Nucleus accumbens (tissue), 56 donors: ENCODE results near the gene PNPLA7.
"Not testable (repeated sequence)": the region's sequence is repeated elsewhere in the genome, so short reads cannot be mapped to it uniquely, and the experiment has no call there.

Experiments
- DNase-seq, 56 donors: peaks; one replicate each; lab custom pipeline; 2025; lab: John Stamatoyannopoulos, UW

Gene PNPLA7

DNA sequence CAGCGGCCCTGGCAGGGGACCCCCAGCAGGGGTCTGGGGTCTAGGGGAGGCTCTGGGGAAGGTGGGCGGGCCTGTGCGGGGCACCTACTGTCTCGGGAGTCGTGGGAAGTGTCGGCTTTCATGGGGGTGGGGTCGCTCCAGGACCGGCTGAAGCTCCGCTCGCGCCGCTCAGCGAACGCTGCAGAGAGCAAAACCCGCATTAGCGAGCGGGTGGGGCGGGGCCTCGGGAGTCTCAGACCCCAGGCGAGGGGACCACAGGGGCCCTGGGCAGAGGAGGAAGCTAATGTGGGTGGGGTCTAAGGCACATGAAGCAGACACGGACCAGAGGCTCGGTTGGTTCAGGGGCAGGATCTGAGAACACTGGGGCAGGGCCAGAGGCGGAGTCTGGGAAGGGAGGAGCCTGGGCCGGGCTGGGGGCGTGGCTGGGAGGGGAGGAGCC is 96.5 kb downstream of the PNPLA7 start:
- DNase-seq, result peak in 14 of 56 donors; percentile 18 to 71 (median 47)

DNA sequence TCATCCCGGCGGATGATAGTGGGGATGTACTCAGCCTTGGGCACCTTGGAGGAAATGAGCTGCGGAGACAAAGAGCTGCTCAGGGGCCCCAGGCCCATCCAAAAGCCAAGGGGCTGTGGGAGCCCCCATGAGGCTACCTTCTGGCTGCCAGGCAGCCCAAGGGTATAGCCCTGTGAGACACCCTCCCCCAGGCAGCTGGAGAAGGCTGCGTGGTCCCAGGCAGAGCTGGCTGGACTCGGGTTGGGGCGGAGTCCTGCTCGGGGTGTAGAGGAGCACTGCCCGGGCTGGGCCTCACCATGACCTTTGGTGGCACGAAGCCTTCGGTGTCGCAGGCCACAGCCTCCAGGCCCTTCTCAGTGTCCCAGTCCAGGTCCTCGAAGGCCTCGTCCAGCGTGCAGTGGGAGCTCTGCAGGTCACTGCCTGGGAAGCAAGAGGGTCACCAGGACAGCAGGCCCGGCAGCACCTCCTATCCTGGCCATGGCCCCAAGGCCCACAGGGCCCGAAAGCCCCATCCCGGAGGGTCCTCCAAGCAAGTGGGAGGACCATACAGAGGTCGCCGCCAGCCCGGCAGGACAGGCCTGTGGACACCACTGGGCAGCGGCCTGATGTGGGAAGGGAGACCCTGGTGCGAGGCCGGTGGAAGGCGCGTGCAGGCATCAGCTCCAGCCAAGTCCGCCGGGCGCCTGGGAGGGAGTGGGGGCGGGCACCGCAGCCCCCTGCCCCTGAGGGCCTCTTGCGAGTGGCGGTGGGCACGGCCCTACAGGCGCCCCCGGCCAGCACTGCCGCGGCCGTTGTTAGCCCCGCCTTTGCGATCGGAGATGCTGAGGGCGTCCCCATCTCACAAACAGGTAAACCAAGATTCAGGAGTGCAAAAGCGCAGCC is 97.2 kb downstream of the PNPLA7 start:
- DNase-seq, result no peak

DNA sequence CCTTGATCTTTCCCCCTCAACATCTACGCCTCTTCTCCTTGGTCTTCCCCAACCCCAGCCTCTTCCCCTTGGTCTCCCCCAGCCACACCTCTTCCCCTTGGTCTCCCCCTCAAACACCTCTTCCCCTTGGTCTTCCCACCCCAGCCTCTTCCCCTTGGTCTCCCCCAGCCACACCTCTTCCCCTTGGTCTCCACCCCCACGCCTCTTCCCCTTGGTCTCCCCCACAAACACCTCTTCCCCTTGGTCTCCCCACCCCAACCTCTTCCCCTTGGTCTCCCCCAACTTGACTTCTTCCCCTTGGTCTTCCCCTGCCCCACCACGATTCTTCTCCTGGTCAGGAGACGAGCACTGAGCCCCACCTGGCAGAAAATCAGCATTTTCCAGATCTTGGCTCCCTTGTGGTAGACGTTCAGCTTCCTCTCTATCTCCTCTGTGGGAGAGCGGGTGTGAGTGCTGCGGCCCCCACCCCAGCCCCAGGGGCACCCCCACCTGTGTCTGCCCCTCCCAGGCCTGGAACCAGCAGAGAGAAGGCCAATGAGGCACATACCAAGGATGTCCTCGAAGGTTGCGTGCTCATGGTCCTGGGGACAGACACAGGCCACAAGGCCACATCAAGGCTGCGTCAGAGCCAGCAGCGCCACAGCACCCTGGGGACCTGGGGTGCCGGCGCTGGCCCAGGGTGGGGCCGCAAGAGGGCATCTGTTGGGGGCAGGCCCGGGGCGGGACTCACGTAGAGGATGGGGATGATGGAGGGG is 98.0 kb downstream of the PNPLA7 start:
- DNase-seq, result no peak

DNA sequence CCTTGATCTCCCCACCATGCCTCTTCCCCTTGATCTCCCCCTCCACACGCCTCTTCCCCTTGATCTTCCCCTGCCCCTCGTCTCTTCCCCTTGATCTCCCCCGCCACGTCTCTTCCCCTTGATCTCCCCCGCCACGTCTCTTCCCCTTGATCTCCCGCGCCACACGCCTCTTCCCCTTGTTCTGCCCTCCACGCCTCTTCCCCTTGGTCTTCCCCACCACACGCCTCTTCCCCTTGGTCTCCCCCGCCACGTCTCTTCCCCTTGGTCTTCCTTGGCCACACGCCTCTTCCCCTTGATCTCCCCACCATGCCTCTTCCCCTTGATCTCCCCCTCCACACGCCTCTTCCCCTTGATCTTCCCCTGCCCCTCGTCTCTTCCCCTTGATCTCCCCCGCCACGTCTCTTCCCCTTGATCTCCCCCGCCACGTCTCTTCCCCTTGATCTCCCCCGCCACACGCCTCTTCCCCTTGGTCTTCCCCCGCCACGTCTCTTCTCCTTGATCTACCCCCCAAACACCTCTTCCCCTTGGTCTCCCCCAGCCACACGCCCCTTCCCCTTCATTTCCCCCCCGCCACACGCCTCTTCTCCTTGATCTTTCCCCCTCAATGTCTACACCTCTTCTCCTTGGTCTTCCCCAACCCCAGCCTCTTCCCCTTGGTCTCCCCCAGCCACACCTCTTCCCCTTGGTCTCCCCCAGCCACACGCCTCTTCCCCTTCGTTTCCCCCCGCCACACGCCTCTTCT is 98.8 kb downstream of the PNPLA7 start:
- DNase-seq, result not testable (repeated sequence)

DNA sequence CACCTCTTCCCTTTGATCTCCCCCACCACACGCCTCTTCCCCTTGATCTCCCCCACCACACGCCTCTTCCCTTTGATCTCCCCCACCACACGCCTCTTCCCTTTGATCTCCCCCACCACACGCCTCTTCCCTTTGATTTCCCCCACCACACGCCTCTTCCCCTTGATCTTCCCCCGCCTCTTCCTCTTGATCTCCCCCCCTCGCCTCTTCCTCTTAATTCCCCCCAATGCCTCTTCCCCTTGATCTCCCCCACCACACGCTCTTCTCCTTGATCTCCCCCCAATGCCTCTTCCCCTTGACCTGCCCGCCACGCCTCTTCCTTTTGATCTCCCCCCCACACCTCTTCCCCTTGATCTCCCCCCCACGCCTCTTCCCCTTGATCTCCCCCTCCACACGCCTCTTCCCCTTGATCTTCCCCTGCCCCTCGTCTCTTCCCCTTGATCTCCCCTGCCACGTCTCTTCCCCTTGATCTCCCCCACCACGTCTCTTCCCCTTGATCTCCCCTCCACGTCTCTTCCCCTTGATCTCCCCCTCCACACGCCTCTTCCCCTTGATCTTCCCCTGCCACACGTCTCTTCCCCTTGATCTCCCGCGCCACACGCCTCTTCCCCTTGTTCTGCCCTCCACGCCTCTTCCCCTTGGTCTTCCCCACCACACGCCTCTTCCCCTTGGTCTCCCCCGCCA is 99.5 kb downstream of the PNPLA7 start:
- not testable (repeated sequence) for DNase-seq

DNA sequence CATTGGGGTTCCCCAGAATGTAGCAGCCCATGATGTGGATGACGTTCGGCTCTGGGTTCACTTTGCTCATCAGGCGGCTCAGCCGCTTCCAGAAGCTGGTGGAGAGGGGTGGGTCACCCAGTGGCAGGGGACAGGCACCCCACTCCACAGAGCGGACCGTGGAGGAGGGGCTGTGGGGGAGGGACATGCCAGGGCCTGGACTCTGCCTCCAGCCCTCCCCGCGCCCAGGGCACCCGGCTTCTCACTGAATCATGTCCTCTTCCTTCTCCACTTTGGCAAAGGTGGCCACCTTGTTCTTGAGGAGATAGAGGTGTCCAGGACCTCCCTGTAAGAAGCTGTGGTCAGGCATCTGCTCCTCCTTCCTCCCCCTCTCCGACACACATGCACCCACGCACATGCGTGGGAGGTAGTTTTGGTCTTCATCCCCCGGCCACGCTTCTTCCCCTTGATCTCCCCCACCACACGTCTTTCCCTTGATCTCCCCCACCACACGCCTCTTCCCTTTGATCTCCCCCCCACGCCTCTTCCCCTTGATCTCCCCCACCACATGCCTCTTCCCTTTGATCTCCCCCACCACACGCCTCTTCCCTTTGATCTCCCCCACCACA is 100.2 kb downstream of the PNPLA7 start:
- no peak for DNase-seq

DNA sequence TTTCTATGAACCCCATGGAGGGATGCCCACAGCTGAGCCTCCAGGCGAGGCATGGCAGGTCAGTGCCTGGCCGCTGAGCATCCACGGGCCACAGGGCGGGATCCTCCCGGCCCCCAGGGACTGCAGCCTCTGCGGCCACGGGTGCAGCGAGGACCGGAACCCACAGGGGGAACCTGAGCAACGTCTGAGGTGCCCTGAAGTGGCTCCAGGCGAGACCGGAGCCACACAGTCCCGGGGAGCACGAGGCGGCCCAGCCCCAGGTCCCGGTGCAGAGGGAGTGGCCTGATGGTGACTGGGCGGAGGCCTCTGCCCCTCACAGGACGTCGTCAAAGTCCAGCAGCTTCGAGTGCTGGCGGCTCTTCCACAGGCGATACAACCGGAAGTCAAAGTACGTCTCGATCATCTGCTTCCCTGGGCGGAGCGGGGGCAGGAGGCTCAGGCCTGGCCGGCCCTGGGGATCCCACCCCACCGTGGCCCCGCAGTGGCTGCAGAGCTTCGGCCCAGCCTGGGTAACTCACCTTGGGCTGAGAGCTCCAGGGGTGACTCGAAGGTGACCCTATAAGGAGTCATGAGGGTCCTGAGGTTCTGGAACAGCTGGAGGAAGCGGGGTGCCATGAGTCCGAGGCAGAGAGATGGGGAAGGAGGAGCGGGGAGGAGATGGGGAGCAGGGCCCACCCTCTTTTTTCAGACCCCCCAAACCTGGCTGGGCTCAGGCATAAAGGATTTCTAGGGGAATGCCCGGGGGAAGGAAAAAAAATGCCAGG is 100.9 kb downstream of the PNPLA7 start:
- no peak for DNase-seq

DNA sequence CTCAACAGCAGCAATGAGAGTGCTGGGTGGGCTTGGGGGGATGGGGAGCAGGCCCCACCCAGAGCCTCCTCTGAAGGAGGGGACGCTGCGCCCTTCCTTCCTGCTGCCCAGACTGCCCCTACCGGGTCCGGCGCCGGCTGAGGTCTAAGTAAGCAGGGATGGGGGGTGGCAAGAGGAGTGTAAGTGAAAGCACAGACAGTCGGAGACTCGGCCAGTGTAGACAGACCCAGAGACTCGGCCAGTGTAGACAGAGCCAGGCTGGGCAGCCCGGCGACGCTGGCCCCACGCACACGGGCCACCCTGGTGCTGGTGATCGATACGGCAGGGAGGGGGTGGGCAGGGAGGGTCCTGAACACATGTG is 101.6 kb downstream of the PNPLA7 start:
- no peak for DNase-seq

DNA sequence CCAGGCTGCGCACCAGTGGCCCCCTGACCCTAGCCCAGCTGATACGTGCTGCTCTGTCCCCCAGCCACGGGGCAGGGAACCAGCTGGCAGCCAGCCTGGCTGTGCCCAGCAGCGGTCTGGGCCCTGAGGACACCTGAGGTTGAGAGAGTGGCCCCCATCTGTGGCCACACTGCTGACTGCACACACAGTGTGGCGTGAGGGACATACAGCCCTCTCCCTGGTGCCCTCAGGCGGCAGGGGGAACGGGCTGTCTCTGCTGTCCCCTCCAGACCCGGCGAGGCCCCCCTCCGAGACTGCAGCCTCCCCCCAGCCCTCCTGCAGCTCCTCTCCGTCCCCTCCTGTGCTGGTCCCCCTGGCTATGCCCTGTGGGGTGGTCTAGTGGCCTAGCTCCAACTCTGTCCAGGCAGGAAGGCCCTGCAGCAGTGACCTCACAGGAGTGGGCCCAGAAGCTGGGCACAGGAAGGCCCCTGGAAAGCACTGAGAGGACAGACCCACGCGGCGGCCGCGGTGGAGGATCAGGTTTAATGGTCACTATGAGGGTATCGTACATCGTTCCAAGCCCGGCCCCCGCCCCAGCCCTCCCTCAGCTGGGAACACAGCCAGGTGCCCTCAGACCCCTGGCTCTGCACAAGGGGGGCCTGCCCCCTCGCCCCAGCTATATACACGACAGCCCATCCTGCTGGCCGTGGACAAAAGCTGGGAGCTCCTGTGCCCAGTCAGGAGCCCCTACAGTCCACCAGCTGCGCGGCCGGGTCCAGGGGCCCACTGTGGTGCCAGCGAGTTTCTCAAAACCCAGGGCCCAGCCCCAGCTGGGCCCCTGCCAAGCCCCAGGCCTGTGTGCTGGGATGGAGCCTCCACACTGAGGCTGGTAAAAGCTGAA is 102.2 kb downstream of the PNPLA7 start:
- DNase-seq, result peak in 13 of 56 donors; percentile 18 to 73 (median 36)

DNA sequence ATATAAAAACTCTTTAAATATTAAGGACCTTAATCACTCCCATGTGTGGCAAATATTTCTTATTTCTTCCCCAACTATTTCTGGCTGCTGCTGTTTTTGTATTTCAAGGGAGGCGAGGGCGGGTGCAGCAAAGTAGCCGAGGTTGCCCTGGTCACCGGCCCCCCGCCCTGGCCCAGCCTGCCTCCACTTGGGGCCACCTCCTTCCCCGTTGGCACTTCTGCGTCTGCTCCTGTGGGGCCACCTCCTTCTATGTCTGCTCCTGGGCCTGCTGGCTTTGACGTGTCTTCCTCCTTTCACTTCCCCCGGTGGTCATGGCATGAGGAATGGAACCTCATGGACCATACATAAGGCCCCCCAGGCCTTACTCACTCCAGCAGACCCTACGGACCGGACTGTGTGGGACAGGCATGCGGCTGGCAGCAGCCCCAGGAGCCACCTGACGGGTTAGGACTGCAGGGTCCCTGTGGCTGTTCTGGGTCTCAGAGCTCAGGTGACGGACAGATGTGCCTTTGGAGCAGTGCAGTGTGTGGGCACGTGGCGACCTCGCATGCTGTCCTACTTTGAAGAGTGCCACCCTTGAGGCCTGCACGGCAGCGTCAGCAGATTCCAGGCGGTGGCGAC is 103.2 kb downstream of the PNPLA7 start:
- peak in 2 of 56 donors; percentile 26 to 42 for DNase-seq

DNA sequence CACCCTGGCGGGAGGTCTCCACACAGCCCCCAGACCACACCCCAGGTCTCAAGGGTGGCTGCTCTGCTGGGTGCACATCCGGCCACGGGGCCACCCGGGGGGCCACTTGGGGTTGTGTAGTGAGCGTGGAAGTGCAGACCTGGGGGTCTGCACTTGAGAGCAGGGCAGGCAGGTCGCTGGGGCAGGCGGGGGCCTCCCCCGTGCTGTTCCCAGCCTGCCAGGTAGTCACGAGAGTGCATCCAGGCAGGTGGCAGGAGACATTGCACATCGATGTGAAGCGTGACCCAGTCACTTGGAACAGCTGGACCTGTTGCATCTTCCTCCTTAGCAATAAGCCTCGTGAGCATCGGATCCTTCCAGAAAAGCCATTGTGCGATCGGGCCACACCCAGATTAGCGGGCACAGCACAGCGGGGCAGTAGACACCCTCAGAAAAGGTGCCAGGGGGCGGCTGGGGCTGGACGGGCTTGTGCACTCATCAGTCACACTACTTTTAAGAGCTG is 104.2 kb downstream of the PNPLA7 start:
- DNase-seq, result no peak

DNA sequence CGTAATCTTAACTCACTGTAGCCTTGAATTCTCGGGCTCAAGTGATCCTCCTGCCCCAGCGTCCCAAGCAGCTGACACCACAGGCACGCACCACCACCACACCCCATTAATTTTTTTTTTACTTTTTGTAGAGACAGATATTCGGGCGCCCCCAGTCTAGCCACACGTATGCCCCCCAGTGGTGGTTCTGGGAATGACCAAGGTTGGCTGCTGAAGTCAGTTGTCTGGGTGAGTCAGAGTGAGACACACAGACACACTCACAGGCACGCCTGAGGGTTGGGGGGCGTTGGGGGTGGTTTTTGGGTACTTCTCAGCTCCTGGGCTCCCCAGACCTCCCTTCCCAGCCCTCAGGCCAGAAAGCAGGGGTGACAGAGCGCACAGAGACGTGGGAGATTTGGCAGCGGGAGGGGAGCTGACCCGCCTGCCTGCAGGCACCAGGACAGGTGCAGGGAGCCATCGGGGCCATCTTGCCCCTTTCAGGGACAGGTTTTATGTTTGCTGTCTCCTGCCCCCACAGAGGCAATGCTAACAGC is 104.9 kb downstream of the PNPLA7 start:
- peak in 47 of 56 donors; percentile 11 to 84 (median 51) for DNase-seq

DNA sequence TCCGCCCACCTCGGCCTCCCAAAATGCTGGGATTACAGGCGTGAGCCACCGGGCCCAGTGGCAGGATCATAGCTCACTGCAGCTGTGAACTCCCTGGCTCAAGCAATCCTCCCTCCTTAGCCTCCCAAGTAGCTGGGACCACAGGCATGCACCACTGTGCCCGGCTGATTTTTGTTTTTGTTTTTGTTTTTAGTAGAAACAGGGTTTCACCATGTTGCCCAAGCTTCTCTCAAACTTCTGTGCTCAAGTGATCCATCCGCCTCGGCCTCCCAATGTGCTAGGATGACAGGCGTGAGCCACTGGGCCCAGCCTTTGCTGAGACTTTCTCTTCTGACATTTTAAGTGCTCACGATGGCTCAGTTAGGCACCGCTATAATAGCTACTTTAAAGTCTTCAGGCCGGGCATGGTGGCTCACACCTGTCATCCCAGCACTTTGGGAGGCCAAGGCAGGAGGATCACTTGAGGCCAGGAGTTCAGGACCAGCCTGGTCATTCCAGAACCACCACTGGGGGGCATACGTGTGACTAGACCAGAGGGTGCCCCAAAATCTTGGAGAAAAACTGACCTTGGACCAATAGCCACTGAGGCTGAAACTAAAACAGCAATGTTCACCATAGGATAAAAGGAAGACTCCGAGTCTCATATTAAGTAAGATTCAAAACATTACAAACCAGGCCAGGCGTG is 106.0 kb downstream of the PNPLA7 start:
- no peak for DNase-seq

DNA sequence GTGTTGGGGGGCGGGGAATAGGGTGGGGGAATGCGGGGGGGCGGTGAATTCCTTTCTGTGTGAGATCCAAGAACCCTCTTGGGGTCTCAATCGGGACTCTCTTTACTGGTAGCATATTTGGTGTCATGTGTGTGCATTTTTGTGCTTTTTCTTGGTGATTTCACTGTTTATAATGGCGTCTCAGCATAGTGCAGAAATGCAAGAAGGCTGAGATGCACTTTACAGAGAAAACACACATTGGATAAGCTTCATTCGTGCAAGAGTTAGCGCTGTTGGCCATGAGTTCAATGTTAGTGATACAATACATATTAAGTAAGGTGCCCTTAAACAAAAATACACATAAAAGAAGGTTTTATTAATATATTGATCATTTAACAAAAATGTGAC is 108.3 kb downstream of the PNPLA7 start:
- no peak for DNase-seq

DNA sequence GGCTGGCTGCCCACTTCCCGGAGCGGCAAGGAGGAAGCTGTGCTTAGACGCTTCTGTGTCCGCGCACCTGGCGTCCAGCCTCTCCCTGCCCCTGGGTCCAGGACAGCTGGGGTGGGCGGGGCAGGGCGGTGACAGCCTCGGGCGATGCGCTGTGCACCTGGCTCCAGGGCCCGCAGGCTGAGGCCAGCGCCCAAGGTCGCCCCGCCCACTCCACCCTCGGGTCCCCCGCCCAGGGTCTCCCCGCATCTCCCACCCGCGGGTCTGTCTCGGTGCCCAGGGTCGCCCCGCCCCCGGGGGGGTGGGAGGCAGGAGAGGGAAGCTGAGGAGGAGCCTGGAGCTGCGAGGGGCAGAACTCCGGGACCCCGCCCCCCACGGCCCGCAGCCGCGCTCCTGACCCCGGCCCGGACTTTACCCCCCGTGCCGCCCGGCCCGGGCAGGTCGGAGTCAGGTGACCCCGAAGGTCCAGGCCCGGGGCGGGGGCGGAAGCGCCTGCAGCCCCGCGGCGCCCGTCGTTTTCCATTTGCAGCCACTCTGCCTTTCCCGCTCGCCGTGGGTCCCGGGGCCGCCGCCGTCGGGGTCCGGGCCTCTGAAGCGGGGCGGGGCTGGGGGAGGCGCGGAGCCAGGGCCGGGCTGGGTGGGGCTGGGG is 108.8 kb downstream of the PNPLA7 start, which contains the start of gene ENTPD8:
TSS of gene ENTPD8 (minus strand) at position 69 of the 646 bp plus-strand sequence. CDS start 3,072 bp downstream, outside the sequence.
- no peak for DNase-seq

DNA sequence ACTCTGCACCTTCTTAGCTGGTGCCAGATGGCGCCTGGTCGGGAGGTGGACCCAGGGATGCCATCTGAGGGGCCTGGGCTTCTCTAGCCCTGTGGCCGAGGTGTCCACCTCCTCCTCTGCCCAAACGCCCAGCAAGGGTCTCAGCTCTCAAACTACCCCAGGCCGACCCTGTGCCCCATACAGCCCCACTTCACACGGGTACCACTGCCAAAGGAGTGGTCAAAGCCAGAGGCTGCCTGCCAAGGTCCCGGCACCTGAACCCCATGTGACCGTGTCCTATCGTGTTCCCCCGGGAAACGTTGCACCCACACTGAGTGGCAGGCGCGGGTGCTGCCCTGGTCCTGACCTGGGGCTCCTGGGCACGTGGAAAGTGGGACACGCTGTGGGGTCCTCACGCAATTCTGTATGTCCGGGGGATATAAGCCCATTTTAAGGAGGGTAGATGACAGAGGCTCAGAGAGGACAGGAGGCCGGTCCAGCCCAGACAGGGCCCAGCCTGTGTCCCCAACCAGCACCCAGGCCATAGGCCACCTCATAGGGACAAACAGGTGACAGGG is 111.0 kb downstream of the PNPLA7 start:
- DNase-seq, result no peak
